Measurements from ENCODE around the gene MTA2. TPM values are rescaled to one million over a fixed set of nuclear protein-coding genes. Genes with fewer than 3 reads are reported as not detected.

Gene MTA2
- total and polyA plus RNA-seq, 10 of the 15 experiments (the other 5 are each of a cell fraction or from before 2014, with no cell fraction given) = 6.7 to 201 (median 113) TPM

- TF ChIP-seq, protein P1, sequence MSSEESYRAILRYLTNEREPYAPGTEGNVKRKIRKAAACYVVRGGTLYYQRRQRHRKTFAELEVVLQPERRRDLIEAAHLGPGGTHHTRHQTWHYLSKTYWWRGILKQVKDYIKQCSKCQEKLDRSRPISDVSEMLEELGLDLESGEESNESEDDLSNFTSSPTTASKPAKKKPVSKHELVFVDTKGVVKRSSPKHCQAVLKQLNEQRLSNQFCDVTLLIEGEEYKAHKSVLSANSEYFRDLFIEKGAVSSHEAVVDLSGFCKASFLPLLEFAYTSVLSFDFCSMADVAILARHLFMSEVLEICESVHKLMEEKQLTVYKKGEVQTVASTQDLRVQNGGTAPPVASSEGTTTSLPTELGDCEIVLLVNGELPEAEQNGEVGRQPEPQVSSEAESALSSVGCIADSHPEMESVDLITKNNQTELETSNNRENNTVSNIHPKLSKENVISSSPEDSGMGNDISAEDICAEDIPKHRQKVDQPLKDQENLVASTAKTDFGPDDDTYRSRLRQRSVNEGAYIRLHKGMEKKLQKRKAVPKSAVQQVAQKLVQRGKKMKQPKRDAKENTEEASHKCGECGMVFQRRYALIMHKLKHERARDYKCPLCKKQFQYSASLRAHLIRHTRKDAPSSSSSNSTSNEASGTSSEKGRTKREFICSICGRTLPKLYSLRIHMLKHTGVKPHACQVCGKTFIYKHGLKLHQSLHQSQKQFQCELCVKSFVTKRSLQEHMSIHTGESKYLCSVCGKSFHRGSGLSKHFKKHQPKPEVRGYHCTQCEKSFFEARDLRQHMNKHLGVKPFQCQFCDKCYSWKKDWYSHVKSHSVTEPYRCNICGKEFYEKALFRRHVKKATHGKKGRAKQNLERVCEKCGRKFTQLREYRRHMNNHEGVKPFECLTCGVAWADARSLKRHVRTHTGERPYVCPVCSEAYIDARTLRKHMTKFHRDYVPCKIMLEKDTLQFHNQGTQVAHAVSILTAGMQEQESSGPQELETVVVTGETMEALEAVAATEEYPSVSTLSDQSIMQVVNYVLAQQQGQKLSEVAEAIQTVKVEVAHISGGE (CRISPR knock-in tag; IDR thresholded peaks at IDR 0.05) = no peak
- TF ChIP-seq PML (IDR thresholded peaks at IDR 0.05; ENCODE audit: low read length) (no peak), RBBP5 (conservative IDR thresholded peaks at IDR 0.05) (no peak), STAT1 (conservative IDR thresholded peaks at IDR 0.05) (no peak), EZH2 (IDR thresholded peaks at IDR 0.05; ENCODE audit: borderline replicate concordance, control insufficient read depth, low read depth, low read length) (no peak), IKZF2 (IDR thresholded peaks at IDR 0.05) (peak; percentile 53 to 61), E2F8 (IDR thresholded peaks at IDR 0.05; ENCODE audit: low read depth, partially characterized antibody) (no peak), CHD1 (IDR thresholded peaks at IDR 0.05; ENCODE audit: low read depth, low read length) (0 out of 2 replicates have a peak, but pooled peaks have one; percentile 49), POLR2AphosphoS5 (IDR thresholded peaks at IDR 0.05; ENCODE audit: low read length) (peak; percentile 59; the same call in 1 of the 2 replicates)
- TF ChIP-seq, protein P2, sequence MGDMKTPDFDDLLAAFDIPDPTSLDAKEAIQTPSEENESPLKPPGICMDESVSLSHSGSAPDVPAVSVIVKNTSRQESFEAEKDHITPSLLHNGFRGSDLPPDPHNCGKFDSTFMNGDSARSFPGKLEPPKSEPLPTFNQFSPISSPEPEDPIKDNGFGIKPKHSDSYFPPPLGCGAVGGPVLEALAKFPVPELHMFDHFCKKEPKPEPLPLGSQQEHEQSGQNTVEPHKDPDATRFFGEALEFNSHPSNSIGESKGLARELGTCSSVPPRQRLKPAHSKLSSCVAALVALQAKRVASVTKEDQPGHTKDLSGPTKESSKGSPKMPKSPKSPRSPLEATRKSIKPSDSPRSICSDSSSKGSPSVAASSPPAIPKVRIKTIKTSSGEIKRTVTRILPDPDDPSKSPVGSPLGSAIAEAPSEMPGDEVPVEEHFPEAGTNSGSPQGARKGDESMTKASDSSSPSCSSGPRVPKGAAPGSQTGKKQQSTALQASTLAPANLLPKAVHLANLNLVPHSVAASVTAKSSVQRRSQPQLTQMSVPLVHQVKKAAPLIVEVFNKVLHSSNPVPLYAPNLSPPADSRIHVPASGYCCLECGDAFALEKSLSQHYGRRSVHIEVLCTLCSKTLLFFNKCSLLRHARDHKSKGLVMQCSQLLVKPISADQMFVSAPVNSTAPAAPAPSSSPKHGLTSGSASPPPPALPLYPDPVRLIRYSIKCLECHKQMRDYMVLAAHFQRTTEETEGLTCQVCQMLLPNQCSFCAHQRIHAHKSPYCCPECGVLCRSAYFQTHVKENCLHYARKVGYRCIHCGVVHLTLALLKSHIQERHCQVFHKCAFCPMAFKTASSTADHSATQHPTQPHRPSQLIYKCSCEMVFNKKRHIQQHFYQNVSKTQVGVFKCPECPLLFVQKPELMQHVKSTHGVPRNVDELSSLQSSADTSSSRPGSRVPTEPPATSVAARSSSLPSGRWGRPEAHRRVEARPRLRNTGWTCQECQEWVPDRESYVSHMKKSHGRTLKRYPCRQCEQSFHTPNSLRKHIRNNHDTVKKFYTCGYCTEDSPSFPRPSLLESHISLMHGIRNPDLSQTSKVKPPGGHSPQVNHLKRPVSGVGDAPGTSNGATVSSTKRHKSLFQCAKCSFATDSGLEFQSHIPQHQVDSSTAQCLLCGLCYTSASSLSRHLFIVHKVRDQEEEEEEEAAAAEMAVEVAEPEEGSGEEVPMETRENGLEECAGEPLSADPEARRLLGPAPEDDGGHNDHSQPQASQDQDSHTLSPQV (IDR thresholded peaks at IDR 0.05) = no peak
- TF ChIP-seq, protein P3, sequence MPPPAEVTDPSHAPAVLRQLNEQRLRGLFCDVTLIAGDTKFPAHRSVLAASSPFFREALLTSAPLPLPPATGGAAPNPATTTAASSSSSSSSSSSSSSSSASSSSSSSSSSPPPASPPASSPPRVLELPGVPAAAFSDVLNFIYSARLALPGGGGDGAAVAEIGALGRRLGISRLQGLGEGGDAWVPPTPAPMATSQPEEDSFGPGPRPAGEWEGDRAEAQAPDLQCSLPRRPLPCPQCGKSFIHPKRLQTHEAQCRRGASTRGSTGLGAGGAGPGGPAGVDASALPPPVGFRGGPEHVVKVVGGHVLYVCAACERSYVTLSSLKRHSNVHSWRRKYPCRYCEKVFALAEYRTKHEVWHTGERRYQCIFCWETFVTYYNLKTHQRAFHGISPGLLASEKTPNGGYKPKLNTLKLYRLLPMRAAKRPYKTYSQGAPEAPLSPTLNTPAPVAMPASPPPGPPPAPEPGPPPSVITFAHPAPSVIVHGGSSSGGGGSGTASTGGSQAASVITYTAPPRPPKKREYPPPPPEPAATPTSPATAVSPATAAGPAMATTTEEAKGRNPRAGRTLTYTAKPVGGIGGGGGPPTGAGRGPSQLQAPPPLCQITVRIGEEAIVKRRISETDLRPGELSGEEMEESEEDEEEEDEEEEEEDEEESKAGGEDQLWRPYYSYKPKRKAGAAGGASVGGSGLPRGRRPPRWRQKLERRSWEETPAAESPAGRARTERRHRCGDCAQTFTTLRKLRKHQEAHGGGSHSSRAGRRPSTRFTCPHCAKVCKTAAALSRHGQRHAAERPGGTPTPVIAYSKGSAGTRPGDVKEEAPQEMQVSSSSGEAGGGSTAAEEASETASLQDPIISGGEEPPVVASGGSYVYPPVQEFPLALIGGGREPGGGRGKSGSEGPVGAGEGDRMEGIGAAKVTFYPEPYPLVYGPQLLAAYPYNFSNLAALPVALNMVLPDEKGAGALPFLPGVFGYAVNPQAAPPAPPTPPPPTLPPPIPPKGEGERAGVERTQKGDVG (CRISPR knock-in tag; IDR thresholded peaks at IDR 0.05) = no peak
Observed at GRCh38 chr11:62611705-62612365, 10.2 kb upstream of the MTA2 start (continued).

All from GM12878 (cell line).